Neuronal stem cell (in vitro differentiated cells): ENCODE results near the gene AGPS.
"Not testable (repeated sequence)": the region's sequence is repeated elsewhere in the genome, so short reads cannot be mapped to it uniquely, and the experiment has no call there.

ENCODE experiments used
- DNase-seq: peaks from one replicate; pipeline ENCODE4 v3.0.0-alpha.2; 2013; ENCODE audit warnings: low spot score
- H2AFZ ChIP-seq: one replicate; pipeline ENCODE4 v1.6.1; 2013; ENCODE audit warnings: mild to moderate bottlenecking, low read length, inconsistent platforms
- H2AK5ac ChIP-seq: 2 replicates; pipeline ENCODE4 v1.6.1; 2013; ENCODE audit warnings: low read depth, mild to moderate bottlenecking, inconsistent platforms, low read length, moderate library complexity, mixed read lengths
- H2BK120ac ChIP-seq: 2 replicates; pipeline ENCODE4 v1.6.1; 2013; ENCODE audit warnings: low read depth, mild to moderate bottlenecking, inconsistent platforms, low read length, moderate library complexity, mixed read lengths
- H2BK12ac ChIP-seq: one replicate; pipeline ENCODE4 v1.6.1; 2013; ENCODE audit warnings: low read length, inconsistent platforms
- H2BK15ac ChIP-seq: 2 replicates; pipeline ENCODE4 v1.6.1; 2013; ENCODE audit warnings: mild to moderate bottlenecking, low read length, inconsistent platforms, mixed read lengths
- H2BK5ac ChIP-seq: one replicate; pipeline ENCODE4 v1.6.1; 2013; ENCODE audit warnings: inconsistent platforms, mild to moderate bottlenecking, low read length, moderate library complexity
- H3K14ac ChIP-seq: one replicate; pipeline ENCODE4 v1.6.1; 2013; ENCODE audit warnings: low read length, inconsistent platforms
- H3K18ac ChIP-seq: 2 replicates; pipeline ENCODE4 v1.6.1; 2013; ENCODE audit warnings: low read length, inconsistent platforms
- H3K23ac ChIP-seq: 2 replicates; pipeline ENCODE4 v1.6.1; 2013; ENCODE audit warnings: low read depth, mild to moderate bottlenecking, mixed read lengths, low read length, inconsistent platforms; ENCODE audit not compliant: poor library complexity
- H3K27ac ChIP-seq: replicated peaks from 3 replicates; pipeline ENCODE4 v1.5.1; 2013; ENCODE audit warnings: low read length, inconsistent platforms
- H3K27me3 ChIP-seq, 3 experiments: 2 replicates each; pipeline ENCODE4 v1.6.1; 2013; ENCODE audit warnings: low read length in 3 of 3, mild to moderate bottlenecking in 2 of 3, inconsistent platforms in 1 of 3, low read depth in 1 of 3, mixed read lengths in 1 of 3, moderate library complexity in 1 of 3; ENCODE audit not compliant: control insufficient read depth in 3 of 3, insufficient read depth in 3 of 3
- H3K36me3 ChIP-seq, 2 donors: replicated peaks in 1 of 2; 2 replicates each; pipeline ENCODE4 v1.6.1; 2013; ENCODE audit warnings: low read length in 2 of 2; ENCODE audit not compliant: control insufficient read depth in 2 of 2, insufficient read depth in 2 of 2
- H3K4ac ChIP-seq: 2 replicates; pipeline ENCODE4 v1.6.1; 2013; ENCODE audit warnings: inconsistent platforms, mild to moderate bottlenecking, low read length, moderate library complexity
- H3K4me1 ChIP-seq, 2 donors: 1 replicate in 1 of 2; 2 replicates in 1 of 2; pipeline ENCODE4 v1.6.1; 2013; ENCODE audit warnings: low read length in 2 of 2, low read depth in 1 of 2; ENCODE audit not compliant: control insufficient read depth in 2 of 2, insufficient read depth in 1 of 2
- H3K4me2 ChIP-seq: one replicate; pipeline ENCODE4 v1.6.1; 2013; ENCODE audit warnings: mild to moderate bottlenecking, low read length, inconsistent platforms; ENCODE audit not compliant: insufficient read depth, poor library complexity, severe bottlenecking
- H3K4me3 ChIP-seq, 2 donors: 2 replicates each; pipeline ENCODE4 v1.5.1; 2013; ENCODE audit warnings: low read length in 2 of 2, mild to moderate bottlenecking in 2 of 2, inconsistent platforms in 1 of 2, moderate library complexity in 1 of 2
- H3K79me1 ChIP-seq: one replicate; pipeline ENCODE4 v1.6.1; 2013; ENCODE audit warnings: low read depth, mild to moderate bottlenecking, inconsistent platforms, low read length, moderate library complexity
- H3K9ac ChIP-seq: one replicate; pipeline ENCODE4 v1.6.1; 2013; ENCODE audit warnings: mild to moderate bottlenecking, low read depth, low read length, inconsistent platforms; ENCODE audit not compliant: poor library complexity
- H3K9me3 ChIP-seq, 2 donors: replicated peaks in 1 of 2; 2 replicates each; pipeline versions ENCODE3 to v1.6.1; 2013; ENCODE audit warnings: low read length in 2 of 2, mild to moderate bottlenecking in 2 of 2, inconsistent platforms in 1 of 2, low read depth in 1 of 2, mixed read lengths in 1 of 2, moderate library complexity in 1 of 2; ENCODE audit not compliant: control insufficient read depth in 2 of 2, insufficient read depth in 1 of 2
- H4K8ac ChIP-seq: one replicate; pipeline ENCODE4 v1.6.1; 2013; ENCODE audit warnings: low read depth, mild to moderate bottlenecking, inconsistent platforms, low read length, moderate library complexity
- H4K91ac ChIP-seq: one replicate; pipeline ENCODE4 v1.6.1; 2013; ENCODE audit warnings: low read length, low read depth, mild to moderate bottlenecking, inconsistent platforms; ENCODE audit not compliant: poor library complexity
- WGBS, 2 donors: extraction: QIAGEN DNeasy Blood & Tissue Kit; methylation state at CpG; one replicate each; pipeline ENCODE4 v1.1.7; 2013; ENCODE audit warnings: missing lambda C conversion rate in 2 of 2, mixed read lengths in 1 of 2; ENCODE audit not compliant: insufficient read length in 2 of 2, insufficient replicate concordance in 1 of 2; ENCODE audit errors: extremely low coverage in 2 of 2; 5-methylcytosine and 5-hydroxymethylcytosine counted together

AGPS gene

GRCh38 chr2:177365764-177366163 is 26.8 kb upstream of the AGPS start:
- not testable (repeated sequence) for H3K4me1 ChIP-seq, H3K18ac ChIP-seq, H3K9me3 ChIP-seq, H4K8ac ChIP-seq, H4K91ac ChIP-seq, H2BK15ac ChIP-seq, H2BK12ac ChIP-seq, H3K27ac ChIP-seq, H2BK120ac ChIP-seq, H2AFZ ChIP-seq, H3K9ac ChIP-seq, H3K36me3 ChIP-seq, H2BK5ac ChIP-seq, H3K4me2 ChIP-seq, H3K4ac ChIP-seq, H2AK5ac ChIP-seq, H3K27me3 ChIP-seq, H3K23ac ChIP-seq, H3K14ac ChIP-seq, DNase-seq, H3K4me3 ChIP-seq, H3K79me1 ChIP-seq

- not testable (repeated sequence) for DNase-seq, H4K8ac ChIP-seq, H2AK5ac ChIP-seq, H4K91ac ChIP-seq, H3K4me3 ChIP-seq, H2BK120ac ChIP-seq, H3K9ac ChIP-seq, H3K14ac ChIP-seq, H3K18ac ChIP-seq, H2AFZ ChIP-seq, H3K27me3 ChIP-seq, H2BK15ac ChIP-seq, H3K4ac ChIP-seq, H3K9me3 ChIP-seq, H3K4me1 ChIP-seq, H3K23ac ChIP-seq, H3K79me1 ChIP-seq, H2BK12ac ChIP-seq, H3K4me2 ChIP-seq, H3K36me3 ChIP-seq, H2BK5ac ChIP-seq, H3K27ac ChIP-seq
- WGBS, 2 donors: no CpG with 5 or more reads among the region's 1 CpG
Observed at GRCh38 chr2:177368023-177368422, 24.6 kb upstream of the AGPS start.

GRCh38 chr2:177379354-177379753 is 13.2 kb upstream of the AGPS start:
- H2AFZ ChIP-seq: no peak overlapping the region
- no peak overlapping the region for H3K9ac ChIP-seq
- H3K27ac ChIP-seq: no peak overlapping the region
- H3K23ac ChIP-seq: no peak overlapping the region
- H3K9me3 ChIP-seq: peaks cover 0 to 1% of the 10 kb centered on the region in 2 donors
- H2BK12ac ChIP-seq: no peak overlapping the region
- no peaks in the 10 kb centered on the region for H3K79me1 ChIP-seq
- no CpG with 5 or more reads among the region's 4 CpGs for WGBS, 2 donors
- no peak overlapping the region for H4K8ac ChIP-seq
- no peaks in the 10 kb centered on the region for H3K27me3 ChIP-seq
- H3K4me1 ChIP-seq: peaks cover 0 to 2% of the 10 kb centered on the region in 2 donors
- H4K91ac ChIP-seq: no peak overlapping the region
- H3K36me3 ChIP-seq: peaks cover 0 to 2% of the 10 kb centered on the region in 2 donors
- H3K4me2 ChIP-seq: no peak overlapping the region
- H3K4ac ChIP-seq: no peak overlapping the region
- DNase-seq: no peak
- no peak overlapping the region for H2BK15ac ChIP-seq
- H2AK5ac ChIP-seq: no peak overlapping the region
- H3K18ac ChIP-seq: no peak overlapping the region
- no peak overlapping the region for H3K14ac ChIP-seq
- no peak overlapping the region for H2BK120ac ChIP-seq
- no peak overlapping the region for H2BK5ac ChIP-seq
- H3K4me3 ChIP-seq: no peak overlapping the region

- Histone ChIP-seq H2BK15ac (no peak overlapping the region), H3K27ac (no peak overlapping the region), H2BK120ac (no peak overlapping the region), H3K36me3 (peaks cover 0 to 2% of the 10 kb centered on the region in 2 donors), H2BK12ac (no peak overlapping the region), H3K79me1 (no peaks in the 10 kb centered on the region), H3K23ac (no peak overlapping the region), H3K4me3 (no peak overlapping the region), H2AFZ (no peak overlapping the region), H3K4ac (no peak overlapping the region), H2AK5ac (no peak overlapping the region), H3K9me3 (no peaks in the 10 kb centered on the region), H3K14ac (no peak overlapping the region), H4K91ac (no peak overlapping the region), H3K18ac (no peak overlapping the region), H3K4me1 (peaks cover 0 to 2% of the 10 kb centered on the region in 2 donors), H3K9ac (no peak overlapping the region), H3K27me3 (no peaks in the 10 kb centered on the region), H4K8ac (no peak overlapping the region), H2BK5ac (no peak overlapping the region), H3K4me2 (no peak overlapping the region)
- WGBS, 2 donors: no CpG with 5 or more reads among the region's 3 CpGs
- no peak for DNase-seq
Observed at GRCh38 chr2:177380181-177380580, 12.4 kb upstream of the AGPS start.
